Mucosa of rectum (tissue), 2 donors: ENCODE results near the gene LINC00305.

Source experiments
- H3K27ac ChIP-seq, 2 donors: one replicate each; pipeline ENCODE4 v1.7.0; 2013; ENCODE audit warnings: inconsistent platforms in 2 of 2, low read depth in 2 of 2, low read length in 2 of 2
- H3K27me3 ChIP-seq, 2 donors: one replicate each; pipeline ENCODE4 v1.7.0; 2013; ENCODE audit warnings: low read length in 2 of 2; ENCODE audit not compliant: control insufficient read depth in 2 of 2, insufficient read depth in 2 of 2
- H3K36me3 ChIP-seq, 2 donors: one replicate each; pipeline ENCODE4 v1.7.0; 2013; ENCODE audit warnings: low read length in 2 of 2; ENCODE audit not compliant: control insufficient read depth in 2 of 2, insufficient read depth in 2 of 2
- H3K4me1 ChIP-seq, 2 donors: one replicate each; pipeline ENCODE4 v1.7.0; 2013; ENCODE audit warnings: low read length in 2 of 2, mild to moderate bottlenecking in 1 of 2; ENCODE audit not compliant: control insufficient read depth in 2 of 2, insufficient read depth in 2 of 2
- H3K4me3 ChIP-seq, 2 donors: one replicate each; pipeline ENCODE4 v1.7.0; 2013; ENCODE audit warnings: low read length in 2 of 2
- H3K9ac ChIP-seq, 2 donors: one replicate each; pipeline ENCODE4 v1.7.0; 2013; ENCODE audit warnings: low read length in 2 of 2, low read depth in 1 of 2, mild to moderate bottlenecking in 1 of 2
- H3K9me3 ChIP-seq, 2 donors: one replicate each; pipeline ENCODE4 v1.7.0; 2013; ENCODE audit warnings: low read length in 2 of 2; ENCODE audit not compliant: control insufficient read depth in 2 of 2
- donor health status: healthy.
- donor health status: Normal muscosa, but diverticular disease.

LINC00305 gene

DNA sequence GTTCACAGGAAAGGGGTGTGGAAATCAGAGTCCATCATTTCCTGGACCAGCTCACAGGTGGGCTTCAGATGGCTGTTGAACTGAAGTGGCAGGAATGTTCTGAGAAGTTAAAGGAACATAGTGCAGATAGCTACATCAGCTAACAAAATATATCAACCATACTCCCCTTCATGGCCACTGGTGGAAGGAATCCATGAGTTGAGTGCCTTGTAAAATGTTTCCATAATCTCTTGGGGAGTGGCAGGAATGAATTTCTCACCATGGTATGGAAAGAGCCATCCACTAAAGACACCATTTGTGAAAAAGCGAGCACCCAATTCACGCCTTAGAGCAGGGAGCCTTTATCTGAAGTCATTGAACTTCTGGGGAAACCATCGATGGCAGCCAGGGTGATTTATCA is at the start of gene LINC00305:
LINC00305 (minus strand) TSS at position 101 of the 400 bp plus-strand sequence.
- Histone ChIP-seq H3K36me3 (no peaks in the 10 kb centered on the region), H3K9ac (no peak within 1 kb of the TSS), H3K27ac (no peak within 1 kb of the TSS), H3K9me3 (no peaks in the 10 kb centered on the region), H3K4me1 (no peaks in the 10 kb centered on the region), H3K4me3 (no peak within 1 kb of the TSS), H3K27me3 (no peaks in the 10 kb centered on the region)

DNA sequence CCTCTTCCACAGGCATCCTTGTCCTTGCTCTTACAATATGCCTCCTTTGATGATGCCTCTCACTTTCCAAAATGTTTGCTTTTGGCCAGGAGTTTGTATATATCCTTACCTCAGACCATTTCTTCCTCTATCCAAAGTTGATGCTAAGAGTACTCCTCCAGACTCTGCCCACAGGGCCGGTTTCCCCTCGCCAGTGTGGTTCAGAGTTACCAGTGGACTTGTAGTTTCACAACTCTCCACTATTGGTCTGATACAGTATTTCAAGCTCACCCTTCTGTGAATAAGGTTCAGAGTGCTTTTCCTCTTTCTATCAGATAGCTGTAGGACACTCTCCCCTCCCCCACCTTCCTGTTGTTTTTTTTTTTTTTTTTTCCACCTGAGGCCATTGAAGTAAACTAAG is 42.2 kb upstream of the LINC00305 start:
- no peaks in the 10 kb centered on the region for H3K4me1 ChIP-seq
- H3K27me3 ChIP-seq = no peaks in the 10 kb centered on the region
- H3K4me3 ChIP-seq = no peak overlapping the region
- H3K9me3 ChIP-seq = no peaks in the 10 kb centered on the region
- H3K27ac ChIP-seq = no peak overlapping the region
- no peak overlapping the region for H3K9ac ChIP-seq
- H3K36me3 ChIP-seq = no peaks in the 10 kb centered on the region

DNA sequence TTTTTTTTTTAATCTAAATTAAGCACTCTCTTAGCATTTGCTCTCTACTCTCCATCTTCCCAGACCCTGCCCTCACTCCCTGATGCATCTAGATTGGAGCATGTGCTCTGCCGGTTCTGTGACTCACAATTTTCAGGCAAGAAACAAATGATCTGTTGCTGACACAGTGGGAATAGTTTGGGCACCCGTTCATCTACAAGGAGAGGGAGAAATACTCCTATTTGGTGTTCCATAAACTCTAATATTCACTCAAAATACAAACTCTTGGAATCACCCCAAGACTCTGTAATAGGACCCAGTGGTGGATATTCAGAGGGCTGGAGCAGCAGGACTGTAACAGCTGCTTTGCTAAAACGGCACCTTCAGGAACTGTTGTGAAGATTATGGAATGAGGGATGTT is 37.1 kb upstream of the LINC00305 start:
- H3K9me3 ChIP-seq = no peaks in the 10 kb centered on the region
- no peaks in the 10 kb centered on the region for H3K36me3 ChIP-seq
- no peaks in the 10 kb centered on the region for H3K27me3 ChIP-seq
- no peaks in the 10 kb centered on the region for H3K4me1 ChIP-seq
- no peak overlapping the region for H3K27ac ChIP-seq
- H3K9ac ChIP-seq = no peak overlapping the region
- no peak overlapping the region for H3K4me3 ChIP-seq

DNA sequence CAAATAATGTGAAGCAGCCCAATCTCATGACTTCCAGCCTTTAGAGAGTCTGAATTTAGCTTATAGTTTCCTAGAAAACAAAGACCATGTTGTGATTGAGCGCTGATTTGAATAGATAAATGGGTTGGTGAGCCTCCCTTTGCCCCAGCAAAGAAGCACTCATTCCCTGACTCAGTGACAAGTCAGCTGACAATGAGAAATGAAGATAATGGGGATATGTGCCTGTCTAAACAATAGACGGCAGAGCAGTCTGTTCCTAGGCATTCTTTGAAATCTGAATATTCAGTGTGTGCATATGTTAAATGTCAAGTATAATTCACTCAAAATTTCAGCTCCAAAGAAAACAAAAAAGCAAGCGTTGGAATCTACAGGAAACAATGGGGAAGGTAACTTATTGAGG is 34.8 kb upstream of the LINC00305 start:
- no peak overlapping the region for H3K27ac ChIP-seq
- H3K9me3 ChIP-seq = no peaks in the 10 kb centered on the region
- H3K36me3 ChIP-seq = no peaks in the 10 kb centered on the region
- H3K4me3 ChIP-seq = no peak overlapping the region
- H3K4me1 ChIP-seq = no peaks in the 10 kb centered on the region
- no peaks in the 10 kb centered on the region for H3K27me3 ChIP-seq
- no peak overlapping the region for H3K9ac ChIP-seq

DNA sequence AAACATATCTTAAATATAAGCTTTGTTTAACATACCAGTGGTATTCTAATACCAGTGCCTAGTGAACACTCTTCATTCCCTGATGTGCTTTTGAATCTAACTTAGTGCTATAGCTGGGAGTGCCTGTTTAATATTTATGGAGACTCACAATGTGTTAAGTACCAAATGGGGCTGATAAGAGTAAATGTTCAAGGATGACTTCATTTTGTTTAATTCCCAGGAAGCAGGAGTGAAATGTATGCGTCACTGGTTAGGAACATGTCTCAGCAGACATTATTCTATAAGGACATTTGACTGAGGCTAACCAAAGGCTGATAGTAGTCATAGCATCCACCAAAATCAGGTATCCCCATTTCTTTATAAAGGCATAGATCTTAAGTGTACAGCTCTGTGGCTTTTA is 31.7 kb upstream of the LINC00305 start:
- no peaks in the 10 kb centered on the region for H3K9me3 ChIP-seq
- no peaks in the 10 kb centered on the region for H3K36me3 ChIP-seq
- no peaks in the 10 kb centered on the region for H3K27me3 ChIP-seq
- no peak overlapping the region for H3K9ac ChIP-seq
- no peak overlapping the region for H3K4me3 ChIP-seq
- H3K27ac ChIP-seq = no peak overlapping the region
- no peaks in the 10 kb centered on the region for H3K4me1 ChIP-seq

DNA sequence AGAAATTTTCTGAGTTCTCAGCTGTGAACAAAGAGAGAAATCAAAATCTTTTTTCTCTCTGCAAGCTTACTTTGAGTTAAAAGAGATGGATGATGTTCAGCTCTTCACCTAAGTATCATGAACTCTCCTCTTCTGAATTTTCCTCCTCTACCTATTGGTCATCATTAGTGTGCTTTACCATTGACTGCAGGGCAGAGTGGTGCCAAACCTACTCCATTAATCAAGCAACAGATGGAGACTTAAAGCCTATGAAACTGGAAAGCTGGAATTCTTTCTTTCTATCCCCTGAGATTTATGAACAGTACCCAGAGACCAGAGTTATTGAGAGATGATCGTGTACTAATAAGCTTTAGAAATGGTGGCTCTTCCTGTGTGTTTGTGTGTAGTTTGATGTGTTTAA is 31.3 kb upstream of the LINC00305 start:
- no peaks in the 10 kb centered on the region for H3K4me1 ChIP-seq
- H3K4me3 ChIP-seq = no peak overlapping the region
- H3K27me3 ChIP-seq = no peaks in the 10 kb centered on the region
- H3K9me3 ChIP-seq = no peaks in the 10 kb centered on the region
- no peak overlapping the region for H3K27ac ChIP-seq
- no peak overlapping the region for H3K9ac ChIP-seq
- no peaks in the 10 kb centered on the region for H3K36me3 ChIP-seq

DNA sequence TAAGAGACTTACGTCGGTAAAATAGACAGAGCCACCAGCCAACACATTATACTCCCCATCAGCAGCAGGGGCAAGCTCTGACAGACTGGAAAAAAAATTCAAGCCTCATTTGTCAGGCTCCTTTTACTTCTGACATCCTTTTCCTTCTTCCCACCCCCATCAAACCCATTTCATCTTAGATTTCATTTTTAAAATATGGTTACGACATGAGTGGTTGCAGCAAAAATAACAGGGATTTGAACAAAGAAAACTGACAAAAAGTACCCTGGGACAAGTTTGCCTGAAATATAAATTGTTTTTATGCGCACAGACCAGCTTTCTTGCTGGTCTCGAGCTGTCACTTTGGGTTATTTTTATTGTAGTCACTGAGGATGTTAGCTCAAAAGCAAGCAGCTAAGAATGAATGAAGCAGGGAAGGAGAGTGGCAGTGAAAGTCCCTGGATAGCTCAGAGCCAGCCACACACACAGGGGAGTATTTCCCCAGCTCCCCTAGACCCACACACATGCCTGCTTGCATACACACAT is 30.7 kb upstream of the LINC00305 start:
- Histone ChIP-seq H3K9ac (no peak overlapping the region), H3K4me3 (no peak overlapping the region), H3K4me1 (no peaks in the 10 kb centered on the region), H3K27ac (no peak overlapping the region), H3K36me3 (no peaks in the 10 kb centered on the region), H3K27me3 (no peaks in the 10 kb centered on the region), H3K9me3 (no peaks in the 10 kb centered on the region)

DNA sequence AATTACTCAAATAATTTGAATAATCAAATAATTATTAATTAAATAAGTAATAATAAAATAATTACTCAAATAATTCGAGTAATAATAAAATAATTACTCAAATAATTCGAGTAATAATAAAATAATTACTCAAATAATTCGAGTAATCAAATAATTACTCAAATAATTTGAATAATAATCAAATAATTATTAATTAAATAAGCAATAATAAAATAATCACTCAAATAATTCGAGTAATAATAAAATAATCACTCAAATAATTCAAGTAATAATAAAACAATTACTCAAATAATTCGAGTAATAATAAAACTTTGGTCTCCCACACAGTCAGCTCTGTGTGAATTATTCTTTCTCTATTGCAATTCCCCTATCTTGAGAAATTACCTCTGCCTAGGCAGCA is 30.0 kb upstream of the LINC00305 start:
- H3K36me3 ChIP-seq = no peaks in the 10 kb centered on the region
- no peaks in the 10 kb centered on the region for H3K4me1 ChIP-seq
- no peak overlapping the region for H3K27ac ChIP-seq
- H3K9ac ChIP-seq = no peak overlapping the region
- H3K27me3 ChIP-seq = no peaks in the 10 kb centered on the region
- no peak overlapping the region for H3K4me3 ChIP-seq
- no peaks in the 10 kb centered on the region for H3K9me3 ChIP-seq

DNA sequence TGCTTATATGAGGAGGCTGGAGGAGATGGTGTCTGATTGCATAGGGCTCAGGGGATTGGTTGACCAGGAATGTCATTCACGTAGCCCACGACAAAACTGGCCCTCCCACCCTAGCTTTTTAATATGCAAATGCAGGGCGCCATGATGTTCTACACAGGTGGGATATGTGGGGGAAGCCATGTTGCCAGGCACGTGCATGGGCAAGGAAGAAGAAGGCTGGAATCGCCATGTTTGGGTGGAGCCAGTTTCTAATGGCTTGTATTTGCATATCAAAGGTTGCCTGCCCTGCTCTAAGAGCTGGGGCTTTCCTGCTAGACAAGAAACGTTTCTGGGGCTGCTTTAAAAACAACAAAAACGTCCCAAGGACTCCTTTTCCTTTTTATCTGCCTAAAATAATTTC is 26.5 kb upstream of the LINC00305 start:
- H3K27me3 ChIP-seq = no peaks in the 10 kb centered on the region
- no peak overlapping the region for H3K4me3 ChIP-seq
- no peaks in the 10 kb centered on the region for H3K4me1 ChIP-seq
- H3K9me3 ChIP-seq = no peaks in the 10 kb centered on the region
- no peak overlapping the region for H3K27ac ChIP-seq
- no peak overlapping the region for H3K9ac ChIP-seq
- H3K36me3 ChIP-seq = no peaks in the 10 kb centered on the region

DNA sequence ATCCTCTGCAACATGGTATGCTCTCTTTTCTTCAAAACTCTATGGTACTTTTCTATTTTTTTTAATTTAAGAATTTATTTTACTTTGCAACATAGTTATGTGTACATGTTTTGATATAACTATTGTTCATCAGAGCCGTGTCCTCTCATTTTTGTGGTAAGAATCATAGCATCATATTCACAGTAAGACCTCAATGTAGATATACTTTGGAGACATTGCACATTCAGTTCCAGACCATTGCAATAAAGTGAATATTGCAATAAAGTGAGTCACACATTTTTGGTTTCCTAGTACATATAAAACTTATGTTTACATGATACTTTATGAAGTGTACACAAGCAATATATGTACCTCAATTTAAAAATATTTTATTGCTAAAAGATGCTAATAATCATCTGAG is 22.7 kb upstream of the LINC00305 start:
- Histone ChIP-seq H3K4me3 (no peak overlapping the region), H3K9ac (no peak overlapping the region), H3K4me1 (no peaks in the 10 kb centered on the region), H3K36me3 (no peaks in the 10 kb centered on the region), H3K27ac (no peak overlapping the region), H3K27me3 (no peaks in the 10 kb centered on the region), H3K9me3 (no peaks in the 10 kb centered on the region)

DNA sequence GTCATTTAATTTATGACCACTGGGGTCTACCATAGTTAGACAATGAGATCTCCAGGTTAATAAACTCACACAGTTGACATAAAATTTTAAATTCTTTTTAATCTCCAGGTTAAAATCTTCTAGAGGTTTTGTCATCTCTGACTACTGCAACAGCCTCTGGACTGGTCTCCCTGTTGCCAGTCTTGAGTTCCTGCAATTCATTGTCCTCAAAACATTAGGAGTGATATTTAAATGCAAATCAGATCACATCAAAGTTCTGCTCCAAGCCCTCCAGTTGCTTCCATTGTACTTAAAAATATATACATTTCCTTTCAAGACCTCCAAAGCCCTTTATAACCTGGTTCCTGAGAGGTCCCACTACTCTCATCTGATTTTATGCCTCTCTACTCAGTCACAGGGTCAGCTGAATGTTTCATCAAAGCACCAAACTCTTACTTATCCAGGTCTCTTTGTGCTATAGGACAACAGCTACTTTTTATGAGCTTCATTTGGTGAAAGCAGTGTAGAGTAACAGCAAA is 18.6 kb upstream of the LINC00305 start:
- no peaks in the 10 kb centered on the region for H3K36me3 ChIP-seq
- no peaks in the 10 kb centered on the region for H3K4me1 ChIP-seq
- no peak overlapping the region for H3K4me3 ChIP-seq
- no peak overlapping the region for H3K9ac ChIP-seq
- no peak overlapping the region for H3K27ac ChIP-seq
- H3K27me3 ChIP-seq = no peaks in the 10 kb centered on the region
- no peaks in the 10 kb centered on the region for H3K9me3 ChIP-seq
